Hematopoietic multipotent progenitor cell treated with erythropoietin and hydrocortisone succinate and interleukin-3 and kit ligand, for 15 days (in vitro differentiated cells): ENCODE measurements around the gene LMAN1L.
A peak's percentile ranks its signal among the peaks of the same experiment; 100 is the strongest.

Experiments
- DNase-seq: peaks from one replicate; pipeline ENCODE4 v3.0.0-alpha.2; 2015; ENCODE audit warnings: low spot score

The LMAN1L gene

DNA sequence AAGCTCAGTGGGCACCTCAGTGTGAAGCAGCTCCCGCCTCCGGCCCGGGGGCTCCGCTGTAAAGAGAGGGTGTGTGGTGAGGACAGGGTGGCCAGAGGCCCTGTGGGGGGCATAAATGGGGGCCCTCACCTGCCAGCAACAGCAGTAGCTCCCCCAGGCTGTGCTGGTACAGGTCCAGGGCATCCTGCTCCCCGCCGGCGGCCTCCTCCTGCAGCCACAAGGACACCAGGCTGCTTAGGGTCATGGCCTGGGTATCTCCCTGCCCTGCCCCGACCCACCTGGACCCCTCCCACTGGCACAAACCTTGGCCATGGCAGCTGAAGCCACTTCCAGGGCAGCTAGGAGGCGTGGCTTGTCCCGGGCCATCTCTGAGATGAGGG, 25.5 kb downstream of the LMAN1L start:
- DNase-seq: no peak

- DNase-seq: no peak
These were observed 26.3 kb downstream of the LMAN1L start for GRCh38 chr15:74838746-74839525.

DNA sequence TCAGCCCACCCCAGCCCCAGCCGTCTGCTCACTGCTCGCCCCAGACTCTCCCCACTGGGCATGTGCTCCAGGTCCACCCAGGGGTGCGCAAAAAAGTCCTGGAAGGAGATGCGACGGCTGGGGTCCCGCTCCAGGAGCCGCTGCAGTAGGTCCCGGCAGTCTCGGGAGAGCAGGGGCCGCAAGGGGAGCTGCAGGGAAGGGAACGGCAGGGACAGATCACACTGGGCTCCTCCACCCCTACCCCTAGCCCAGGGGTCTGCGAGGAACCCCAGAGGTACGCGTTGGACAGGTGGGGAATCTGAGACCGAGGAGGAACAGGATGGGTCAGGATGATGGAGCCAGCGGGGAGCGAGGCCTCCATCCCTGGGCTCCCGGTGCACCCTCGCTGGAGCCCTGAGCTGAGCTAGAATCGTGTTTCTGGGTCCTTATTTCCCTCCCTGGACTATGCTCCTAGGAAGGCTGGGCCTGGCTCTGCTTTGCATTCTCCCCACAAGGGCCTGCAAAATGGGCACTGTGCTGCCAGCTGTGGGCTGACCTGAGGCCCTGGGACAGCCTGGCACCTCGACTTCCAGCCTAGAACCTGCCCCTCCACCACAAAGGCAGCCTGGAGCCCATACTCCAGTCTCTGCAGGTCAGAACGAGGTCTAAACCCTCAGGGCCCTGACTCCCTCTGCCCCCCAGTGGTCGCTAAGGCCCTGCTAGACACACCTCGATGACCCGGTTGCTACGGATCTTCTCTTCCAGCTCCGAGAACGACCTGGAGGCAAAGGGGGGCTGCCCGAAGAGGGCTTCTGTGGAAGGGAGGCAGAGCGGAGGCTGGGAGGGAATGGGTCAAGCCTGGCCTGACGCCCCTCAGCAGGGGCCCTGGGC, 27.1 kb downstream of the LMAN1L start:
- no peak for DNase-seq

DNA sequence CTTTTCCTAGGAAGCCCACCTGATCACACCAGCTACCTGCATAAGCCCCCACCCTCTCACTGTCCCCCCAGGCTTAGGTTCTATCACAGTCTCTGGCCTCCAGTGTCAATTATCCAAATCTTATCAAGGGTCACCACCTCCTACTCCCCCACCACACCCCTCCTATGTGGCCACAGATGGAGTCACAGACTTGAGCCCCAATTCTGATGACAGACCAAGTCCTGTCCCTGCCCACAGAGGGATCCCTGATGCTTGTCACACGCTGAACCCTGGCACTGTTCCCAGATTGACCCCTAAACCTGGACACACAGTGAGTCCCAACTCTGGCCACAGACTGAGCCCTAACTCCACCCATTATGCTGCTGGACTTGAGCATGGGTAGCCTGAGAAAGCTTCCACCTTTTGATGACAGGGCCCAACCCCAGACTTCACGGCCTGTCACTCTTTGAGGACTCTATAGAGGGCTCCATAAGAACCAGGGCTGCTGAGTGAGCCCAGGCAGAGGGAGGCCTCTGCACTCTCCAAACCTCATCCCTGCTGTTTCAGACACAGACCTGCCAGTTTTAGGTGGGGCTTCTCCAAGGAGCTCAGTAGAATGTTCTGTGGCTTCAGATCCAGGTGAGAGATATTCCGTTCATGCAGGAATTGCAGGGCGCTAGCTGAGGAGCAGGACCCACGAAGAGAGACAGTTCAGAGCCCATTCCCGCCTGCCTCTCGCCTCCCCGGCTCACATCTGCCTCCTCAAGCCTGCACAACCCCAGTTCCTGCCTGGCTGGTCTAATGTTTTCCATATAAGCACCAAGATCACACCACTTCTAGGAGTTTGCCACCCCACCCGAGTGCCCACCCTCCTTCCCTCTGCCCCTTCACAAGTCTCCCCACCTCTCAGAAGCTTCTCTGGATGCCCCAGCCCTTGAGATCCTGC, 28.5 kb downstream of the LMAN1L start:
- no peak for DNase-seq

DNA sequence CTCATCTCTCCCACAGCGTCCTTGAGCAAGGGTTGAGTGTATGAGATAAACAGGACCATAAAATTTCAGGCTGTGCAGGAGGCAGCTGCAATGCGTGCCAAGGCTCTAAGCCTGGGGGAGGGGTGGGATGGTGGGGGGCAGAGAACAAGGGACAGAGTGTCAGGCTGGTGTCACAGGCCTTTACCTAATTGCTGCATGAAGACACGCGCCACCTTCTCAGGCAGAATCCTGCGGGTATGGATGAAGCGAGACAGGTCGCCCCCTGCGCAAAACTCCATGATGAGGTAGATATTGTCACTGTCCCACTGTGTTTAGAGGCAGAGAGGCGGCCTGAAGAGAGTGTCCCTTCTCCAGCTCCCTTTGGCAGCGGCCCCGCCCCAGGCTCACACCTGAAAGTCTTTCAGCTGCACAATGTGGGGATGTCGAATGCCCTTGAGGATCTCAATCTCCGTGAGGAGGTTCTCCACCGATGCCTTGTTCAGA, 29.3 kb downstream of the LMAN1L start:
- DNase-seq: no peak

DNA sequence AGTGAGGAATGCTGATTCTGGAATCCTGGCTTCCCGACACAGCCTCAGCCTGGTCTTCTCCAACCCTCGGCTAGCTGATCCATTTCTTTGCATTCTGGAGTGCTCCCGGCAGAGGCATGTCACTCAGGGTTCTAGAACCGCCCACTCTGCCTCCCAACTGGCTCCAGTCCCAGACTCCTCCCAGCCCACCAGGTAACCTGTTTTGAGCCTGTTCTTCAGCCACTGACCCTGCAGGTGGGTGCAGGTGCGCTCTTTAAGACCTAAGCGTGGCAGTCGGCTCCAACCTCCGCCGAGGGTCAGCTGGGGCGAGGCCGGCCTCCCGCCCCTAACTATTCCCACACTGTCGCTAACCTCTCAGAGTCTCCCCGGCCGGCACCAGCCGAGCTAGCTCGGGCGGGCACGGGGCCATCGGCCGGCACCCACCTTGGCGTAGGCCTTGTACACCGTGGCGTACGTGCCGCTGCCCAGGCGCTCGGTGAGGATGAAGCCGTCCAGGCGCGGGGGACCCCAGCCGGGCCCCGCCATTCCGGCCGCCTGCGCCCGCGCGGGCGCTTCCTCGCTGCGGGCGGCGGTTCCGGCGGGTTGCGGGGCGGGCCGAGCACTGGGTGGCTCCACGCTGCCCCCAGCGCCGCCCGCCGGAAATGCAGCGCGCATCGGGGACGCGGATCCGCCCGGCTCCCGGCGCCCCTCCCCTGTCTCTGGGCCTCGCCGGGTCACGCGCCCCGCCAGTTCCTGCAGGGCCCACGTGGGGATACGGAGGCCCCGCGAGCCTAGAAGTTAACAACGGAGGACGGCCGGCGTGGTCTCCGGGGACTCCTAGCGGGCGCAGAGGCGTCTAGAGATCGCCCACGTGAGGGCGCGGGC, 30.2 kb downstream of the LMAN1L start, which contains the start of gene ULK3:
TSS of gene ULK3 (minus strand) at position 576 of the 864 bp plus-strand sequence. CDS start at position 525, 51 bp downstream.
- peak; percentile 87 for DNase-seq

DNA sequence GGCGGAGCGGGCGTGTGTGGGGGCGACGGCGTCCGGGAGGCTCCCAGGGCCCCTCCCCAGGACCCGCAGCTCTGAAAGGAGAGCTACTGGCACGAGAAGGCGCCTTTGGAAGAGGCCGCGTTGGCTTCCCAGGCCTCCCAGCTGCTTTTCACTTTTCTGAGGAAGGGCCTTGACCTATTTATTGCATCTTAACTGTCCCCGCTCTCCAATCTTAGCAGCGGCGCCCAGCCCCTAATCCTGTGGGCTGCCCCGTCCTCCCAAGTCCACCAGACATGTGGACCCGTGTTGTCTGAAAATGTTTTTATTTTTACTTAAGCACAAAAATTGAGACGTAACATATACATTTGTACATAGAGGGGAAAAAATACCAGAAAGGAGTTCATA, 30.8 kb downstream of the LMAN1L start:
- DNase-seq: no peak

DNA sequence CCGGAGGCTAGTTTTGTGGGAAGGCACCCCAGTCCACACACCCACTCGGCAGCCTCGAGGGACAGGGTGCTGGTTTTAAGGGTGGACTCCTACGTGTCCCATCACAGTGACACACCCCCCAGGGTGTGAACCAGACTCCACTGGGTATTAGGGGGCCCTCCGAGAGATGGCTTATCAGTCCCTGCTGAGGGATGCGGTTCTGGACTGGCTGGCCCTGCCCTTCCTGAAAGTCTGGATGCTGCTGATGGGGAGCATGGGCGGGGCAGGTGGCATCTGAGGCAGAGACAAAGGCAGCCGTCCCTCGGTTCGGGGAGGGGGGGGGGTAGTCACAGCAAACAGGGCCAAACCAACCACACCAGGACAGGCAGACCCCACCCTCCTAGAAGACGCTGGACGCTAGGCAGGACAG, 31.3 kb downstream of the LMAN1L start:
- peak; percentile 58 for DNase-seq

GRCh38 chr15:74844319-74845207, 31.9 kb downstream of the LMAN1L start:
- DNase-seq: no peak

GRCh38 chr15:74845208-74845568, 32.6 kb downstream of the LMAN1L start:
- no peak for DNase-seq

DNA sequence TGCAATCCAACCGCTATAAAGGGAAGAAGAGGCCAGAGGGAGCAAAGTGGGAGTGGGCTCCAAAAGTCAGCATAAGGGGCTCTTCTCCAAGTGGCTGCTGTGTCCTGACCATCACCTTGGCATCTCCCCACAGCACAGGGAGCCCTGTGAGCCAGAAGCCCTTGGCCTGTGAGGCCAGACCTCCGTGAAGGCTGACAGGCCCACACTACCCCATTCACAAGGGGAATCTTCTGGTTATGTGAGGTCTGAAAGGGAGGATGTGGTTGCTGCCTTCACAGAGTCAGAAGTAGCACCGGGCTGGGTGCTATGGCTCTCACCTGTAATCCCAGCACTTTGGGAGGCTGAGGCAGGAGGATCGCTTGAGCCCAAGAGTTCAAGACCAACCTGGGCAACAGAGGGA, 32.9 kb downstream of the LMAN1L start:
- no peak for DNase-seq

GRCh38 chr15:74847432-74847831, 34.8 kb downstream of the LMAN1L start:
- DNase-seq: peak; percentile 18

GRCh38 chr15:74850393-74850792, 37.8 kb downstream of the LMAN1L start:
- DNase-seq: no peak

DNA sequence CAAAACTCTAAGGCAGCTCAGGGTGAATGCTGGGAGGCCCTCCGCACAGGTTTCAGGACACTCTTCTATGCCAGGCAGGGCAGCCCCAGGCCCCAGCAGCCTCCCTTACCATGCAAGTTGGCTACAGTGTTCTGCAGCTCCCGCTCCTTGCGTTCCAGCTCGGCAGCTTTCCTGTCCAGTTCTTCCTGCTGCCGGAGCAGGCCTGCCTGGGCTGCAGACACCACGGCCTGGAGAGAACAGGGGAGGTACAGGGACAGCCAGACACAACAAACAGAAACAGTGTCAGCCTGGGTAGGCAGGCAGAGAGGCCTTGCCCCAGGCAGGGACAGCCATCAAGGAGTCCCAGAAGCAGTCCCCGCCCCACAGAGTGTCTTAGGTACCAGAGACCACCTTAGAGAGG, 39.3 kb downstream of the LMAN1L start:
- DNase-seq: no peak

GRCh38 chr15:74854453-74855022, 41.9 kb downstream of the LMAN1L start:
- DNase-seq: no peak

DNA sequence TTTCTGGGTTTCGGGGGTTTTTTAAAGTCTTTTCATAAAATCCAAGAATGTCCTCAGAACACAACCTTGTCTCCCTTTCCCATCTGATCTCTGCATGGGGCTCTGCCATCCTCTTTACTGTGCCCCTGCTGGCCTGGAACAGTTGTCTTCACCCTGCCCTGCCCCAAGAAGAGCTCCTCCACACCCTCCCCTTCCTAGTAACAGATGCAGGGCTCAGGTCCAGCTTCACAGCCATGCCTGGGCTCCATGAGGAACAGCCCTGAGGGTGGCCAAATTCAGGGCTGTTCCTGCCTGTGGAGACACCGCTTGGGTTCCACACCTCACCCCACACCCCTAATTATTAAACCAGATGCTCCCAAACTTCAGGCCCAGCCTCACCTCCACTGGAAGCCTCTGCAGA, 43.2 kb downstream of the LMAN1L start:
- no peak for DNase-seq

DNA sequence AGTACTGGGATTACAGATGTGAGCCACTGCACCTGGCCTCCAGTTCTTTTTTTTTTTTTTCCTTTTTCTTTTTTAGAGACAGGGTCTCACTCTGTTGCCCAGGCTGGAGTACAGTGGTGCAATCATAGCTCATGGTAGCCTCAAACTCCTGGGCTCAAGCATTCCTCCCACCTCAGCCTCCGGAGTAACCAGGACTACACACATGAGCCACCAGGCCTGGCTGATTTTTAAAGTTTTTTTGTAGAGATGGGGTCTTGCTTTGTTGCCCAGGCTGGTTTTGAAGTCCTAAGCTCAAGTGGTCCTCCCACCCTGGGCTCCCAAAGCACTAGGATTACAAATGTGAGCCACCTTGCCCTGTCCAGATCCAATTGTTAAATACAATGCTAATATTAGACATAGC, 43.9 kb downstream of the LMAN1L start:
- DNase-seq: no peak

GRCh38 chr15:74857082-74857655, 44.5 kb downstream of the LMAN1L start:
- no peak for DNase-seq

- DNase-seq: no peak
These were observed 45.2 kb downstream of the LMAN1L start for GRCh38 chr15:74857671-74858368.
